Epithelial cell of esophagus (primary cell): ENCODE results near the gene BOK.
"Not testable (repeated sequence)": the region's sequence is repeated elsewhere in the genome, so short reads cannot be mapped to it uniquely, and the experiment has no call there.

ENCODE experiments used
- DNase-seq: peaks from one replicate; pipeline ENCODE4 v3.0.0; 2010; ENCODE audit warnings: low read depth
- H3K4me3 ChIP-seq: 2 replicates; pipeline ENCODE4 v1.5.1; 2011; ENCODE audit warnings: mild to moderate bottlenecking, low read length, control low read depth
- TF ChIP-seq, protein P1 (sequence below): IDR thresholded peaks from 2 replicates; pipeline ENCODE4 v1.5.1; 2011; ENCODE audit warnings: low read depth, mild to moderate bottlenecking, low read length, control low read depth, inconsistent platforms; ENCODE audit not compliant: insufficient read depth; ENCODE audit errors: missing control alignments

BOK gene

DNA sequence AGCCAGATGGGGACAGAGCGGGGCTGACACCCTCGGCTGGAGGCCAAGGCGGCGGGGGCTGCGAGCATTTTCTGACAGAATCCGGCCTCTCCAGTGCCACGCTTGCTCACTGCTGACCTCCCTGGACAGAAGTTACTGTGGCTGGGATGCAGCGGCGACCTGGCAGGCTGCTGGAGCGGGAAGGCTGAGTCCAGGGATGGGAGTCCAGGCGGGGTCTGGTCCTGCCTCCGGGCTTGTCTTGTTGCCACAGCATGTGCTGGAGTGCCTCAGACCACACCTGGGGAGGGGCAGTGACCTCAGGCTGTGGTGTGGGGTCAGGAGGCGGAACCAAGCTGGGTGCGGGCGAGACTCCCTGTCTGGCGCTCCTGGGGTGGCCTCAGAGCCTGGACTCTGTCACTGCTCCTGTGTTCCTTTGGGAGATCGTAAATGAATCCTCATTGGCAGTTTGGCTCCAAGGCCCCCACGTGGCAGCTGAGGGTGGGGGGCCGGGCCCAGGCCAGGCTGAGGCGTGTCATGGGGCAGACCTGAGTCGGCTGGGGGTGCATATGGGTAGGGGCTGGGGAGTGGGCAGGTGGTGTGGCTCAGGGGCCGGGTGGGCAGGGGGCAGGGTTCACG is 5.5 kb downstream of the BOK start:
- no peak for DNase-seq
- H3K4me3 ChIP-seq = no peak overlapping the region
- TF ChIP-seq, protein P1, sequence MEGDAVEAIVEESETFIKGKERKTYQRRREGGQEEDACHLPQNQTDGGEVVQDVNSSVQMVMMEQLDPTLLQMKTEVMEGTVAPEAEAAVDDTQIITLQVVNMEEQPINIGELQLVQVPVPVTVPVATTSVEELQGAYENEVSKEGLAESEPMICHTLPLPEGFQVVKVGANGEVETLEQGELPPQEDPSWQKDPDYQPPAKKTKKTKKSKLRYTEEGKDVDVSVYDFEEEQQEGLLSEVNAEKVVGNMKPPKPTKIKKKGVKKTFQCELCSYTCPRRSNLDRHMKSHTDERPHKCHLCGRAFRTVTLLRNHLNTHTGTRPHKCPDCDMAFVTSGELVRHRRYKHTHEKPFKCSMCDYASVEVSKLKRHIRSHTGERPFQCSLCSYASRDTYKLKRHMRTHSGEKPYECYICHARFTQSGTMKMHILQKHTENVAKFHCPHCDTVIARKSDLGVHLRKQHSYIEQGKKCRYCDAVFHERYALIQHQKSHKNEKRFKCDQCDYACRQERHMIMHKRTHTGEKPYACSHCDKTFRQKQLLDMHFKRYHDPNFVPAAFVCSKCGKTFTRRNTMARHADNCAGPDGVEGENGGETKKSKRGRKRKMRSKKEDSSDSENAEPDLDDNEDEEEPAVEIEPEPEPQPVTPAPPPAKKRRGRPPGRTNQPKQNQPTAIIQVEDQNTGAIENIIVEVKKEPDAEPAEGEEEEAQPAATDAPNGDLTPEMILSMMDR = no peak

DNA sequence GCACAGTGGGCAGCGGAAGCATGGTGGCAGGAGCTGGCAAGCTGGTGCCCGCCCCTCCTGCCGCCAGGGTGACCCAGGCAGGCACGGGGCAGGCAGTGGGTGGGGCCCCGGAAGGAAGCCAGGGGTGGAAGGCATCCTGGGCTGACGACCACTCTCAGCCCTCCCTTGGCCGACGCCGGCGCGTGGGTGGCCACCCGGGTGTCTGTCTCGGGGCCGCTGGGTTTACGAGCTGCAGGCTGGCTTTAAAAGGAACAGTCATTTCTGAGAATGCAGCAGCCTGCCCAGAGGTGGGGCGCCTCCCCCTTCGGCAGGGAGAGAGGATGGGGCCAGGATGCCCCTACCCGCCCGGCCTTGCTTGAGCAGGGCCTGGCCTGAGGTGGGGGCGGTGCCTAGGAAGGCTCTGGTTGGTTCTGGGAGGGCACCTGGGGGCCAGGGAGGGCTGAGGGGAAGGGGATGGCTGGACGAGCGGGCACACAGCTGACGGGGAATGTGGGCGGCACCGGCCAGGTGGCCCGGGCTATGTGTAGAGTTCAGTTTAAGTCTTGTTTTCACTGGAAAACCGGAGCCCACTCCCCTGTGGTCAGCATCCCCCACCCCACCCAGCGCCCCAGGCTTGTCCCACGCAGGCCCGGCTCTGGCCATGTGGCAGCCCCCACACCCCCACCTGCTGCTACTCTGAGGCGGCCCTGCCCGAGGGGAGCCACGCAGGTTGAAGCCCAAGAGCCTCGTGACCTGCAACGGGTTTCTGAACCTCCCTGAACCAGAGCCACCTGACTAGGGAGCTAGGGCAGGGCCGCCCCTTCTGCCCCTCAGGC is 6.3 kb downstream of the BOK start:
- TF ChIP-seq, protein P1 = no peak
- H3K4me3 ChIP-seq = no peak overlapping the region
- no peak for DNase-seq

DNA sequence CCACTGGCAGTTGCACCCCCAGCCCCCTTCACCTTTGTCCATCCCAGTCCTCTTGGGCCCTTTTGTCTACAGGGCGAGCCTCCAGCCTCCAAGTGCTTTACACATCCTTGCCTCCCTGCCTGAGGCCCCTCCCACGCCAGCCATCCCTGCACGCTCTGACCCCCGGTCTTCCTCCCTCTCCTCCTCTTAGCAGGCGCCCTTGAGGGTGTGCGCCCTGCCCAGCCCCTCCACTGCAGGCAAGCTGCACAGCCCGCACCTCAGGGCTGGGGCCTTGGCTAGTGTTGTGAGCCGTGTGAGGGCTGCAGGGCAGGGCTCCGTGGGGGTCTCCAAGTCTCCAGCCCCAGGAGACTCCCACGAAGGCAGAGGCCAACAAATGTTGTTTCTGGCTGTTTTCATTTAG is 6.9 kb downstream of the BOK start:
- DNase-seq = no peak
- no peak overlapping the region for H3K4me3 ChIP-seq
- TF ChIP-seq, protein P1 = no peak

DNA sequence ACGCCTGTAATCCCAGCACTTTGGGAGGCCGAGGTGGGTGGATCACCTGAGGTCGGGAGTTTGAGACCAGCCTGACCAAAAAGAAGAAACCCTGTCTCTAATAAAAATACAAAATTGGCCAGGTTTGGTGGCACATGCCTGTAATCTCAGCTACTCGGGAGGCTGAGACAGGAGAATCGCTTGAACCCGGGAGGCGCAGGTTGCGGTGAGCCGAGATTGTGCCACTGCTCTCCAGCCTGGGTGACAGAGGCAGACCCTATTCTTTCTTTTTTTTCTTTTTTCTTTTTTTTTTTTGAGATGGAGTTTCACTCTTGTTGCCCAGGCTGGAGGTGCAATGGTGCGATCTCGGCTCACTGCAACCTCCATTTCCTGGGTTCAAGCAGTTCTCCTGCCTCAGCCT is 7.5 kb downstream of the BOK start:
- DNase-seq, H3K4me3 ChIP-seq: not testable (repeated sequence)

- TF ChIP-seq, protein P1 = no peak
- H3K4me3 ChIP-seq = no peak overlapping the region
- DNase-seq = no peak
These were observed 7.9 kb downstream of the BOK start for GRCh38 chr2:241566468-241566867.

DNA sequence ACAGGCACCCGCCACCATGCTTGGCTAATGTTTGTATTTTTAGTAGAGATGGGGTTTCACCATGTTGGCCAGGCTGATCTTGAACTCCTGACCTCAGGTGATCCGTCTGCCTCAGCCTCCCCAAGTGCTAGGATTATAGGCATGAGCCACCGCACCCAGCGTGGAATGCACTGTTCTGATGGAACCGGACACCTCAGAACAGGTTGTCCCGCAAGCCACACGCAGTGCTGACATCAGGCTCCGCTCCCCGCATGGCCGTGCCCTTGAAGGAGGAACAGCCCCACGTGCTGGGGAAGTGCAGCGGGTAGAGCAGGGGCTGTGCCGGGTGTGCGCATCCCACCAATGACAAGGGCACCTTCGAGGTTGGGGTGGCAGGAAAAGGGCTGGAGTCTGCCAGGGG is 8.7 kb downstream of the BOK start:
- H3K4me3 ChIP-seq, DNase-seq: not testable (repeated sequence)

DNA sequence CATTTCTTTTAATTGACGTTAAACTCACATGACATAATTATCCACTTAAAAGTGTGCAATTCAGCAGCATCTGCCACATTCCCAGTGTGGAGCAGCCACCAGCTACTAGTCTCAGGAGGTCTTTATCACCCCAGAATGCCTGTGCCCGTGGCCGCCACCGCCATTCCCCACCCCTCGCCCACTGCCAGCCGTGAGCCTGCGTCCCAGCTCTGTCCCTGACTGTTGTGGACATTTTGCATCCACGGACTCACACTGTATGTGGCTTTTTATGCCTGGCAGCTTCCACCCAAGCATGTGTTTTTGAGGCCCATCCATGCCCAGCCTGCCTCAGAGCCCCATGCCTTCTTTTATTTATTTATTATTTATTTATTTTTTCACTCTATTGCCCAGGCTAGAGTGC is 9.2 kb downstream of the BOK start:
- no peak for DNase-seq
- H3K4me3 ChIP-seq = no peak overlapping the region
- TF ChIP-seq, protein P1 = no peak

GRCh38 chr2:241568726-241569125 is 10.2 kb downstream of the BOK start:
- no peak for DNase-seq
- TF ChIP-seq, protein P1 = no peak
- no peak overlapping the region for H3K4me3 ChIP-seq
